ENCODE results near the gene PERM1.
"Not testable (repeated sequence)": the region's sequence is repeated elsewhere in the genome, so short reads cannot be mapped to it uniquely, and the experiment has no call there.

PERM1 gene

GRCh38 chr1:1019122-1019999 lies 37.5 kb upstream of the PERM1 start:
- Mint-ChIP-seq H3K4me3 (peak overlapping the region; percentile 64), H3K27me3 (no peaks in the 10 kb centered on the region), H3K9me3 (no peaks in the 10 kb centered on the region), H3K27ac (no peak overlapping the region), H3K4me1 (peaks cover 19% of the 10 kb centered on the region), H3K36me3 (no peaks in the 10 kb centered on the region)

- H3K36me3 Mint-ChIP-seq, H3K9me3 Mint-ChIP-seq, H3K27me3 Mint-ChIP-seq, H3K4me3 Mint-ChIP-seq, H3K27ac Mint-ChIP-seq: not testable (repeated sequence)
- H3K4me1 Mint-ChIP-seq, result peaks cover 29% of the 10 kb centered on the region
These were observed 36.4 kb upstream of the PERM1 start for GRCh38 chr1:1018321-1018685.

- H3K4me1 Mint-ChIP-seq, result peaks cover 36% of the 10 kb centered on the region
- not testable (repeated sequence) for H3K27ac Mint-ChIP-seq
- H3K4me3 Mint-ChIP-seq, result peak overlapping the region; percentile 41
These were observed 35.8 kb upstream of the PERM1 start for GRCh38 chr1:1017397-1018320.

GRCh38 chr1:1014799-1015681 lies 33.1 kb upstream of the PERM1 start:
- H3K9me3 Mint-ChIP-seq, result no peaks in the 10 kb centered on the region
- peak overlapping the region; percentile 91 for H3K27ac Mint-ChIP-seq
- peaks cover 32% of the 10 kb centered on the region for H3K4me1 Mint-ChIP-seq
- no peaks in the 10 kb centered on the region for H3K36me3 Mint-ChIP-seq
- peak overlapping the region; percentile 90 for H3K4me3 Mint-ChIP-seq
- no peaks in the 10 kb centered on the region for H3K27me3 Mint-ChIP-seq

More at GRCh38 chr1:1017397-1018320, 35.8 kb upstream of the PERM1 start:
- H3K27me3 Mint-ChIP-seq, H3K9me3 Mint-ChIP-seq, H3K36me3 Mint-ChIP-seq: not testable (repeated sequence)

GRCh38 chr1:1013922-1014648 lies 32.2 kb upstream of the PERM1 start:
- peak overlapping the region; percentile 90 for H3K4me3 Mint-ChIP-seq
- no peaks in the 10 kb centered on the region for H3K36me3 Mint-ChIP-seq
- H3K27ac Mint-ChIP-seq, result peak overlapping the region; percentile 91
- no peaks in the 10 kb centered on the region for H3K27me3 Mint-ChIP-seq
- H3K4me1 Mint-ChIP-seq, result peaks cover 33% of the 10 kb centered on the region
- no peaks in the 10 kb centered on the region for H3K9me3 Mint-ChIP-seq

- no peaks in the 10 kb centered on the region for H3K36me3 Mint-ChIP-seq
These were observed 31.4 kb upstream of the PERM1 start, which contains the start of gene ISG15 for GRCh38 chr1:1013105-1013921. Gene ISG15 (plus strand): TSS chr1:1013497. CDS start chr1:1013574, 77 bp downstream.

GRCh38 chr1:1012736-1013104 lies 30.8 kb upstream of the PERM1 start:
- not testable (repeated sequence) for H3K36me3 Mint-ChIP-seq, H3K9me3 Mint-ChIP-seq, H3K27me3 Mint-ChIP-seq
- Mint-ChIP-seq H3K27ac (peak overlapping the region; percentile 85), H3K4me1 (peaks cover 35% of the 10 kb centered on the region), H3K4me3 (peak overlapping the region; percentile 90)

More at GRCh38 chr1:1013105-1013921, 31.4 kb upstream of the PERM1 start, which contains the start of gene ISG15:
- peak within 1 kb of the TSS; percentile 91 for H3K27ac Mint-ChIP-seq
- H3K9me3 Mint-ChIP-seq, result no peaks in the 10 kb centered on the region
- H3K4me1 Mint-ChIP-seq, result peaks cover 35% of the 10 kb centered on the region
- H3K27me3 Mint-ChIP-seq, result no peaks in the 10 kb centered on the region
- H3K4me3 Mint-ChIP-seq, result peak within 1 kb of the TSS; percentile 90

GRCh38 chr1:1011396-1011949 lies 29.6 kb upstream of the PERM1 start:
- Mint-ChIP-seq H3K4me3 (no peak overlapping the region), H3K36me3 (no peaks in the 10 kb centered on the region), H3K9me3 (no peaks in the 10 kb centered on the region), H3K4me1 (peaks cover 28% of the 10 kb centered on the region), H3K27ac (no peak overlapping the region), H3K27me3 (no peaks in the 10 kb centered on the region)

- not testable (repeated sequence) for H3K4me3 Mint-ChIP-seq, H3K9me3 Mint-ChIP-seq, H3K27ac Mint-ChIP-seq, H3K27me3 Mint-ChIP-seq, H3K36me3 Mint-ChIP-seq
- peaks cover 33% of the 10 kb centered on the region for H3K4me1 Mint-ChIP-seq
These were observed 28.2 kb upstream of the PERM1 start for GRCh38 chr1:1010131-1010530.

GRCh38 chr1:1006305-1007159 lies 24.6 kb upstream of the PERM1 start:
- no peak overlapping the region for H3K27ac Mint-ChIP-seq
- peaks cover 4% of the 10 kb centered on the region for H3K36me3 Mint-ChIP-seq
- H3K27me3 Mint-ChIP-seq, result peaks cover 12% of the 10 kb centered on the region
- H3K4me1 Mint-ChIP-seq, result peaks cover 15% of the 10 kb centered on the region
- H3K4me3 Mint-ChIP-seq, result no peak overlapping the region
- no peaks in the 10 kb centered on the region for H3K9me3 Mint-ChIP-seq

GRCh38 chr1:1005774-1006304 lies 23.9 kb upstream of the PERM1 start:
- Mint-ChIP-seq H3K27ac (no peak overlapping the region), H3K9me3 (no peaks in the 10 kb centered on the region), H3K4me3 (no peak overlapping the region), H3K4me1 (peaks cover 16% of the 10 kb centered on the region), H3K27me3 (peaks cover 12% of the 10 kb centered on the region), H3K36me3 (peaks cover 4% of the 10 kb centered on the region)

GRCh38 chr1:1004780-1005697 lies 23.1 kb upstream of the PERM1 start:
- peak overlapping the region; percentile 86 for H3K27ac Mint-ChIP-seq
- H3K36me3 Mint-ChIP-seq, result peaks cover 4% of the 10 kb centered on the region
- peaks cover 19% of the 10 kb centered on the region for H3K4me1 Mint-ChIP-seq
- H3K4me3 Mint-ChIP-seq, result peak overlapping the region; percentile 15
- H3K27me3 Mint-ChIP-seq, result peaks cover 12% of the 10 kb centered on the region
- H3K9me3 Mint-ChIP-seq, result no peaks in the 10 kb centered on the region
